Activated CD8-positive, alpha-beta memory T cell treated with anti-CD3 and anti-CD28 coated beads for 36 hours (primary cell): ENCODE data around the gene CLTCL1. TPM values are rescaled to one million over a fixed set of nuclear protein-coding genes. Genes with fewer than 3 reads are reported as not detected.
"Not testable (repeated sequence)": the region's sequence is repeated elsewhere in the genome, so short reads cannot be mapped to it uniquely, and the experiment has no call there.

Experiments used
- CTCF ChIA-PET: fragments of 350-600 bp; sonication (Branson Sonifier 250); formaldehyde crosslinking; loops from one replicate; lab custom pipeline; 2021; ENCODE audit warnings: antibody characterized with exemption; lab: Charles Lee
- POLR2A ChIA-PET: fragments of 350-600 bp; sonication (Branson Sonifier 250); formaldehyde crosslinking; loops from one replicate; lab custom pipeline; 2021; ENCODE audit warnings: antibody characterized with exemption; lab: Charles Lee
- total RNA-seq, 2 experiments: library from RNA; stranded (reverse); gene quantifications; one replicate each; pipeline ENCODE4 v1.2.3, GENCODE V29; 2021

Gene CLTCL1
- total RNA-seq, 2 experiments from 2014 or later: 0.42 to 0.61 TPM

DNA sequence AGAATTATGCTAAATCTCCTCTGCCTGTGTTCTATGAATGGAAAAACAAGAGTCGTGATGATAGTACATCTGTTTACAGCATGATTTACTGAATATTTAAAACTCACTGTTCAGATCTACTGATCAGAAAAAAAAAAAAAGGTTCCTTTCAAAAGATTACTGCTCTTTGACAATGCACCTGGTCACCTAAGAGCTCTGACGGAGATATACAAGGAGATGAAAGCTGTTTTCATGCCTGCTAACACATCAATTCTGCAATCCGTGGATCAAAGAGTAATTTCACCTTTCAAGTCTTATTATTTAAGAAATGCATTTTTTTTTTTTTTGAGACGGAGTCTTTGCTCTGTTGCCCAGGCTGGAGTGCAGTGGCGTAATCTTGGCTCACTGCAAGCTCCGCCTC, 30.7 kb downstream of the CLTCL1 start:
- ChIA-PET CTCF (interaction anchor here (0.7 kb wide), 1 partner anchor 93 kb away, joined by 4 read pairs; no protein-coding TSS in a partner anchor), POLR2A (interaction anchor here (0.6 kb wide), 1 partner anchor 47 kb away, joined by 3 read pairs; no protein-coding TSS in a partner anchor)

DNA sequence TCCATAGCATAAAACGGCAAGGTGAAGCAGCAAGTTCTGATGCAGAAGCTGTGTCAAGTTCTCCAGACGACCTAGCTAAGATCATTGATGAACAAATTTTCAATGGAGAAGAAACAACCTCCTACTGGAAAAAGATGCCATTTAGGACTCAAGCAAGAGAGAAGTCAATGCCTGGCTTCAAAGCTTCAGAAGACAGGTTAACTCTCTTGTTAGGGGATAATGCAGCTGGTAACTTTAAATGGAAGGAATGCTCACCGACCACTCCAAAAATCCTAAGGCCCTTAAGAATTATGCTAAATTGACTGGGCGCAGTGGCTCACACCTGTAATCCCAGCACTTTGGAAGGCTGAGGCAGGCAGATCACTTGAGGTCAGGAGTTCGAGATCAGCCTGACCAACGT, 31.3 kb downstream of the CLTCL1 start:
- CTCF ChIA-PET: no interaction called here
- POLR2A ChIA-PET: no interaction called here

GRCh38 chr22:19258968-19259288, 32.6 kb downstream of the CLTCL1 start:
- POLR2A ChIA-PET, CTCF ChIA-PET: not testable (repeated sequence)

DNA sequence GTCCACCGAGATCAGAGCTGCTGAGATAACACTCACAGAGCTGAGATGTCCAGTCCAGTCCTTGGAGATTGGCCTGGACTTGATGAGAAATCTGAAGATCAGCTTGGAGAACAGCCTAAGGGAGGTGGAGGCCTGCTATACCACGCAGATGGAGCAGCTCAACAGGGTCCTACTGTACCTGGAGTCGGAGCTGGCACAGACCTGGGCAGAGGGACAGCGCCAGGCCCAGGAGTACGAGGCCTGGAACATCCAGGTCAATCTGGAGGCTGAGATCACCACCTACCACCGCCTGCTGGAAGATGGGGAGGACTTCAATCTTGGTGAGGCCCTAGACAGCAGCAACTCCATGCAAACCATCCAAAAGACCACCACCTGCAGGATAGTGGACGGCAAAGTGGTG, 33.1 kb downstream of the CLTCL1 start:
- ChIA-PET CTCF (no interaction called here), POLR2A (no interaction called here)

- POLR2A ChIA-PET: not testable (repeated sequence)
- CTCF ChIA-PET: interaction anchor here (1.1 kb wide), 1 partner anchor 112 kb away, joined by 3 read pairs; the partner anchor contains the start of gene ESS2
Observed at GRCh38 chr22:19256362-19256761, 35.2 kb downstream of the CLTCL1 start.

GRCh38 chr22:19253143-19253542, 38.4 kb downstream of the CLTCL1 start:
- ChIA-PET POLR2A (no interaction called here), CTCF (no interaction called here)

DNA sequence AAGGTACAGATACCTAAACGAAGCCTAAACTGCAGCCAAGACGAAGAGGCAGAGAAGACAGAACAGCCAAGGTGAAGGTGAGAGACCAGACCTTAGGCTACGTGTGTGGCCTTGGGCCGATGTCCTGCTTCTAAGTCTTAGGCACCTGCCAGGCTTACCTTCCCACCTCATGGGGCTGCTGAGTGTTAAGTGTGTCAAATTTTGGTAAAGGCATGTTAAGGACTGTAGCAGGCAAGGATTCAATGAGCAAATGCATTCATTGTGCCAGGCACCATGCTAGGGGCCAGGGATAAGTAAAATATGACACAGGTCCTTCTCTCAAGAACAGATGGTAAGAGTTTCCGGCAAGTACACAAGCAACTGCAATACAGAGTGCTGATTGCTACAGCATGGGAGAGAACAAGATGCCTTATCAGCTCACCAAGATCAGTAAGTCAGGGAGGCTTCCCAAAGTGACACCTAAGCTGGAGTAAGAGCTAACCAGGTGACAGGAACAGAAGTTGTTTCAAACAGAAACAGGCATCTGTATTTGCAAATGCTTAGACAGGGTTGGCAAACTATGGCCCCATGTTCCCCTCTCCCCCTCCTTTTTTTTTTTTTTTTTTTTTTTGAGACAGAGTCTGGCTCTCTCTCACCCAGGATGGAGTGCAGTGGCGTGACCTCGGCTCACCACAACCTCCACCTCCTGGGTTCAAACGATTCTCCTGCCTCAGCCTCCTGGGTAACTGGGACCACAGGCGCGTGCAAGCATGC, 46.7 kb downstream of the CLTCL1 start:
- ChIA-PET POLR2A (no interaction called here), CTCF (no interaction called here)

DNA sequence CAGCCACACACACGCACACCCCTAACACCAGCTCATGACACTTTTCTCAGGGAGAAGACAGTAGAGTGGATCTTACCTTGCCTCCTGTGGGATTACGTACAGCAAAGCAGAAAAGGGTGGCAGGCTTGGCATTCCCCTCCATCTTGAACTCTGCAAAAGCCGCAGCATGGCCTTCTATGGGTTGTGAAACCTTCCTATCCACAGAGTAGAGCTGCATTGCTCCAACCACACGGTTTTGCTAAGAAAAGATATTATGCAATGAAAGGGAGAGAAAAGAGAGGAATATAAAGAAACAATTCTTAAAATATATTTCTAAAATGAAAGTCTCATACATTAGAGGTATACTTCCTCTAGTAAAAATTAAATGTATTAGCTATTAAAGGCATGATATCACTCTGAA, 48.8 kb downstream of the CLTCL1 start:
- POLR2A ChIA-PET: no interaction called here

DNA sequence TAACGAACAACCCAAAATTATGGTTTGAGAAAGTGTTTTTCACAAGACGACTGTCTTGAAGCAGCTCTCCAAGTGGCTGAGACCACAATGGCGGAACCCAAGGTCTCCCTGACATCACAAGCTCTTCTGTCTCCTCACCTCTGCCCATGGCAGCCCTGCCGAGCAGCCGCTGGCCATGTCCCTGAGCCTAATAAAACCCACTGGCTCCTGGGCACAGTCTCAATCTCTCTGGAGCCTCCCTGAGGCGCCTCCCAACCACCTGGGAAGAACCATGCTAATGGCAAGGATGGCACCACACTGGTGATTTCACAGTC, 50.0 kb downstream of the CLTCL1 start:
- ChIA-PET CTCF (no interaction called here), POLR2A (no interaction called here)

More for the DNA sequence above, 48.8 kb downstream of the CLTCL1 start:
- CTCF ChIA-PET: no interaction called here

- ChIA-PET CTCF (no interaction called here), POLR2A (no interaction called here)
Observed at GRCh38 chr22:19240813-19241592, 50.5 kb downstream of the CLTCL1 start.

DNA sequence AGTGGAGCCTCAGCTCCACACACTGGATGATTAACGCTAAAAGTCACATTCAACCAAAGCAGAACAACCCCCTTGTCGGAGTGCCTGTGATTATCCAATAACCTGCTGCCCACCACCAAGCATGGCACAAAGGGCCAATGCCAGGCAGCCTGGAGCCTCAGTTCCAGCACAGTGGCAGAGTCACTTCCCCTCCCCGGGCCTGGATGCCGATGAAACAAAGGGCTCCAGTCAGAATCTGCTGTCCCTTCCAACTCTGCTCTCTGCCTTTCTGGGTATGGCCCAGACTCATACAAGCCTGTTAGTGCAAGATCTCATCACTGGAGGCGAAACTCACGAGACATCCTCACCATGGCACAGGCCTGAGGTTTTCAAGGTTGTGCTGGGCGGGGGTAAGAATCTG, 52.1 kb downstream of the CLTCL1 start:
- POLR2A ChIA-PET: no interaction called here
- CTCF ChIA-PET: no interaction called here

DNA sequence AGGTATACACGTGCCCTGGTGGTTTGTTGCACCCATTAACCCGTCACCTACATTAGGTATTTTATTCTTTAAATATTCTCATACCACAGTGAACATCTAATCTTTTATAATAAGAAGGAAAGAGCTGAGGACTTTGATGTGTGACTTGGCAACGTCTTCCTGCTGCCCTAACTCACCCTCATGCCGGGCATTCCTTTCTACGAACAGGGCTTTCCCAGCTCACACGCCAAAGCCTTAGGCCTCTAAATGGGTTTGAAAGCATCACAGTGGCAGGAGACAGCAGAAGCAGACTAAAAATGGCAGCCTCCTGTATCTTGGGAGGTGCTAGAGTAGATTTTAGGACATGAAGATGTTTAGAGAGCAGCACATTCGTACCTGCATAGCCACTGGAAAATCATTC, 52.6 kb downstream of the CLTCL1 start:
- ChIA-PET CTCF (no interaction called here), POLR2A (no interaction called here)

- ChIA-PET POLR2A (no interaction called here), CTCF (no interaction called here)
Observed at GRCh38 chr22:19235874-19236273, 55.6 kb downstream of the CLTCL1 start.

DNA sequence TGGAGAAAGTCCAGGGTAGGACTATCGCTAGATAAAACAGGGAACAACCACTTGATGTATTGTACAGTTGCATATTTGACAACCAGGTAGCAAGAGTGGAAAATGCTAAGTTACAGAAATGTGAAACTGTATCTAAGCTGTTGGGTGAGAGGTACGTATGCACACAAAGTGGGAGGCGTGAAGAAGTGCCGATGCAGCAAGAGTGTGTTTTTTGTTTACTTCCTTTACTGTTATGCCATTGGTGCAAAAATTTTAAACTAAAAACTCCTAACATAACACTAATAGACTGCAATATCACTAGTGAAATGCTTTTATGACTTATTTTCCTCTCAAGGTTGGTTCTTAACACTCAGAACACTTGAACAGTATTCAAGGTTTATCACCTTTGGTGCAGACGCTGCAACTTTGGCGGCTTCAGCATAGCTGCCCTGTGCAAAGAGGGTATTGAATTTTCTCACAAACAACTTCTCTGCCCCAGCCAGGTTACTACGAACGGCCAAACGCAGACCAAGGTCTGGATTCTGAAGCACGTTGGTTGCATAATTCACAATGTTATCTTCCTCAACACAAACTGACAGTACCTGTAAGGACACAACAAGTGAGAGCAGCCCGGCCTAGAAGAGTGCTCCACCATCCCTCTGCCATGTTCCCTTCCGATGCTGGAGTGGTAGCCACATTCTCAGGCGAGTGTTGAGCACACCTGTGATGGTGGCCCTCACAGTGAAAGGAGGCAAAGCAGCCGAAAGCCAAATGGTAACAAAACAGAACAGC, 57.2 kb downstream of the CLTCL1 start:
- ChIA-PET POLR2A (no interaction called here), CTCF (no interaction called here)

- ChIA-PET POLR2A (no interaction called here), CTCF (no interaction called here)
Observed at GRCh38 chr22:19233189-19233661, 58.3 kb downstream of the CLTCL1 start.

DNA sequence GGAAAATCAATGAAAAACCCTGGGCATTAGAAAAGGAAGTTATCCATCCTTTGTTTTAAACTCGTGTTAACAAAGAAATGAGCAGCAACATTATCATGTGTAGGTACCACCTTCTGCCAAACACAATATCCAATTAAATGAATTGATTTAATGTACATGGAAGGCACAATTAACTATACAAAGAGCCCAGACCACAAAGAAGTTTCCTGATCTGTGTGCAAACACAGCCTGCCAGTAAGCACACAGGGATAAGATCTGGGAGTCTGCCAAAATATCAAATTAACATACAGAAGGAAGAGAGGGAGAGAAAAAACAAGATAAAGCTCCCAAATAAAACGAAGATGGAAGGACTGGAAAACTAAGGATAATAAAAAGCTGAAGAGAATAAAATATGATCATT, 58.9 kb downstream of the CLTCL1 start:
- ChIA-PET POLR2A (no interaction called here), CTCF (no interaction called here)

- CTCF ChIA-PET: no interaction called here
- POLR2A ChIA-PET: no interaction called here
Observed at GRCh38 chr22:19231986-19232385, 59.5 kb downstream of the CLTCL1 start.

DNA sequence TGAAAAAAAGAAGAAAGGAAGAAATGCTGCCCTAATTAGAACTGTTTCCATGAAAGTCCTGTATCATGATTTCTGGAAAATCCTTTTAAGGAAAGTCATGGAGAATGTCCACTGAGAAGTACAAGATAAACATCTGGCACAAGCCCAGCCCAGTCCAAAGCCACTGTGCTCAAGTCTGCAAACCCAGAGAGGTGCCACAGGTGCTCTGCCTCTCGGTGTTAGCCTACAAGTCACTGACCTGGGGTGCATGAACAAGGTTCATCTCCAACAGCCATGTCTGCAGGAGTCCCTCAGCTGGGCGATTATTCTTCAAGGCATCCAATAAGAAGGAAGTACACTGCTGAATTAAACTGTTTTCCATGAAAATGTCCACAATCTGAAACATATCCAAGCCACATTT, 61.9 kb downstream of the CLTCL1 start:
- ChIA-PET POLR2A (no interaction called here), CTCF (no interaction called here)

DNA sequence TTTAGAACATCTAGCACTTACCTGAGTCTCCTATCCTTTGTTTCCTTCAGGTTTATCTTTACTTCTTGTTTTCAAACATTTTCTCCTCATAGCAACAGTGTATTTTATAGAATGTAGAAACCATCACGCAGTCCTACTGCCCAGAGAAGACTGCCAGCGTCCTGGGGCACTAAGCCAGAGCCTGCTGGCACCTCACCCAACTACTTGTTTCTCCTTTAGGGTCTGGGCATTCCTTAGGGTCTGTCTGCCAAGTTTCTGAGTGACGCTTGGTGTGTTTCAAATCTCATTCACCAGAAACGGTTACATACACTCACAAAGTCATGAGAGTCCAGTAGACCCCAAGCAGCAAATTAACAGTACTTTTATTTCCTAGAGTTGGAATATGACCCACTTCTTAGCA, 63.3 kb downstream of the CLTCL1 start:
- POLR2A ChIA-PET: no interaction called here

DNA sequence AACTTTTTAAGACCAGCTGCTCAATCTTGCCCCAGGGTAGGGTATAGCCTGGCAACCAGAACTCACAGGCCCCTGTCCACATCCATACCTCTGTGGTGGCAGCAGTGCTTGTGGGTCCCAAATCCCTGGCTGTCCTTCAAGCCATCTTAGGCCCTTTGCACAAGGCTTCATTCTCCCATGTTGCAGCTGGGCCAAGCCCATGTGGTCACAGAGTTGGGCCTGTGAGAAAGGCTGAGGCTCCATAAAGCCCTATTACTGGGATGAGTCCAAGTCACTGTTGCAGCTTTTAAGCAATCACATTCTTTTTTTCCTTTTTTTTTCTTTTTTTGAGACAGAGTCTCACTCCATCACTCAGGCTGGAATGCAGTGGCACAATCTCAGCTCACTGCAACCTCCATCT, 65.1 kb downstream of the CLTCL1 start:
- POLR2A ChIA-PET: no interaction called here
- CTCF ChIA-PET: no interaction called here

More for the DNA sequence above, 63.3 kb downstream of the CLTCL1 start:
- CTCF ChIA-PET: no interaction called here
